ENCODE data around the gene ERF.

DNA sequence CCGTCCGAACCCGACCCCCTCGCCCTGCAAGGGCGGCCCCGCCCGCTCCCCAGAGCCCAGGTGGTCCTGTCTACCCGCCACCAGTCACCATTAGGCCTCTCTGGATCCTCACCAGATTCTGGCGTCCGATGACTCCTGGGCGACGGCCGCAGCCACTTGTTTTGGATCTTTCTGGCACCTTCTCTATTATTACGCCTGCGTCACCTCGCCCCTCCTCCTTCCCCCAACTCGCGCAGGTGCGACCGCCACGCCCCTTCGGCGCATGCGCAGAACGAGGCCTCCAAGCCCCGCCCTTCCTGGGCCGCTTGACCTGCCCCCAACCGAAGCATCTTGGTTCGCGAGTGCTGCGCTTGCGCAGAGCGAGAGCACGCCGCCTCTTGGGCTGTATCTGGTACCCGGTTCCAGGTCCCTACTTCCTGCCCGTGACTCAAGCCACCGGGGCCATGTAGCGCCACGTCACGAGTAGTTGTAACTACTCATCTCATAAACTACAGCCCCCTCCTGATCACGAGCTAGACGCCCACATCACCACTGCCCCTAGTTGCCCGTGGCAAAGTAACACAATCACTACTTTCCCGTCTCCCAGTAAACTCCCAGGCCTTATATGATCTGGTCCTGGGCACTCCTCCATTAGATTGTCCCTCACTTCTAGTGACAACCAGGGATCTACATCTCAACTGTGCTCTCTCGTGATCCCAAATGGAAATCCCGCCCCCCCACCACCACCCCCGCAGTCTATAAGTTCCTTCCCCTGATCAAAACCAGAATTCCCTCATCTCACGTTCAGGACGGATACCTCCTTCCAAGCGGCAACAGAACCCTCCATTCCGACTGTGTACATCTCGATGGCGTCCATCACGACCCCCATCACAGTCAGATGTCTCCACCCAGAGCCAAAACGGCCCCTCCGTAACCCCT, 37.1 kb downstream of the ERF start, which contains the start of gene DEDD2:
- TF ChIP-seq POLR2A (IDR thresholded peaks at IDR 0.05; ENCODE audit: low read length), result peak; percentile 92
- TF ChIP-seq GATA1 (IDR thresholded peaks at IDR 0.05; ENCODE audit: low read depth, low read length), result no peak

All from erythroblast (primary cell).